Ovary (tissue), 9 donors: ENCODE results near the gene TMIGD1. TPM values are rescaled to one million over a fixed set of nuclear protein-coding genes. Genes with fewer than 3 reads are reported as not detected.

Experiments used
- DNase-seq, 5 donors: peaks; one replicate each; pipeline ENCODE4 v3.0.0-alpha.2; 2019 to 2020
- H3K27ac ChIP-seq, 2 donors: fragments of 200-600 bp; one replicate each; pipeline versions ENCODE4 v1.5.1 to v1.8.0; 2019 to 2022
- H3K27me3 ChIP-seq: fragments of 200-600 bp; one replicate; pipeline ENCODE4 v1.8.0; 2022
- H3K36me3 ChIP-seq: fragments of 200-600 bp; sonication (generic); one replicate; pipeline ENCODE4 v1.5.1; 2019
- H3K4me1 ChIP-seq: one replicate; pipeline ENCODE4 v1.8.1; 2013; ENCODE audit warnings: mild to moderate bottlenecking, moderate library complexity; ENCODE audit not compliant: insufficient read depth
- H3K4me3 ChIP-seq: fragments of 200-600 bp; sonication (generic); one replicate; pipeline ENCODE4 v1.5.1; 2017
- H3K9me3 ChIP-seq, 2 donors: fragments of 200-600 bp in 1 of 2; sonication (generic) in 1 of 2; one replicate each; pipeline versions ENCODE4 v1.5.1 to v1.8.1; 2013 to 2019; ENCODE audit warnings: mild to moderate bottlenecking in 1 of 2, moderate library complexity in 1 of 2
- CTCF ChIP-seq, 3 donors: fragments of 450-650 bp in 2 of 3; fragments of 200-600 bp in 1 of 3; IDR thresholded peaks; one replicate each; pipeline versions ENCODE4 v1.5.1 to v1.8.0; 2016 to 2022; ENCODE audit warnings: antibody characterized with exemption in 3 of 3, mild to moderate bottlenecking in 1 of 3
- EP300 ChIP-seq: sonication (generic); formaldehyde crosslinking; IDR thresholded peaks from one replicate; pipeline ENCODE4 v1.6.1; 2017; ENCODE audit warnings: antibody characterized with exemption
- POLR2A ChIP-seq: fragments of 450-650 bp; IDR thresholded peaks from one replicate; pipeline ENCODE4 v1.6.1; 2017; ENCODE audit warnings: antibody characterized with exemption, mild to moderate bottlenecking, moderate library complexity
- WGBS, 3 donors: extraction: QIAGEN DNeasy Blood & Tissue Kit in 1 of 3; methylation state at CpG; one replicate each; pipeline versions ENCODE4 v1.1.5 to v1.1.7; 2013 to 2017; 5-methylcytosine and 5-hydroxymethylcytosine counted together
- intact Hi-C, 4 donors: fragments of 100-400 bp; cut with DNase I; formaldehyde crosslinking; loops; one replicate each; pipeline versions ENCODE4 v1.11.0 to v1.15.1; 2022 to 2023
- polyA plus RNA-seq, 2 donors: library from polyadenylated mRNA; stranded (reverse); fragments of 200-250 nt in 1 of 2; fragments of 350-450 nt in 1 of 2; fragmentation: Illumina TruSeq in 1 of 2; extraction: RNeasy Lipid Tissue Mini Kit (QIAGEN cat#74804) in 1 of 2; gene quantifications; one replicate each; pipeline ENCODE4 v1.2.3, GENCODE V29; 2013 to 2014
- total RNA-seq, 7 donors: library from RNA; depleted of rRNA in 2 of 7; stranded (reverse); fragments of >200 nt in 2 of 7; fragmentation: NEBNext Ultra II Directional in 3 of 7; extraction: Animal tissue kit (Norgen Biotek cat#: 25700) in 3 of 7; gene quantifications; one replicate each; pipeline versions ENCODE4 v1.1.0 to v1.2.4, GENCODE V29; 2016 to 2023
- donor health status: DM: no; HTN: no; CAD: no; lungs with moderate emphysema.
- donor health status: DM: no; HTN: no; CAD: no.
- donor health status: Bipolar disorder and iron deficiency.
- donor health status: DM: yes; HTN: yes; CAD: no.
- donor health status: DM: no; HTN: no; CAD: no.
- donor health status: DM: yes; HTN: yes; CAD: no.

Gene TMIGD1
- total and polyA plus RNA-seq, 9 donors: 0.36 TPM; not detected in 8

- 54 to 56% (median 56%) methylated on average over 8 of the region's 8 CpGs for WGBS, 3 donors
- Histone ChIP-seq H3K36me3 (no peaks in the 10 kb centered on the region), H3K4me3 (no peak overlapping the region)
These were observed 2.7 kb upstream of the TMIGD1 start for GRCh38 chr17:30336369-30337171.

DNA sequence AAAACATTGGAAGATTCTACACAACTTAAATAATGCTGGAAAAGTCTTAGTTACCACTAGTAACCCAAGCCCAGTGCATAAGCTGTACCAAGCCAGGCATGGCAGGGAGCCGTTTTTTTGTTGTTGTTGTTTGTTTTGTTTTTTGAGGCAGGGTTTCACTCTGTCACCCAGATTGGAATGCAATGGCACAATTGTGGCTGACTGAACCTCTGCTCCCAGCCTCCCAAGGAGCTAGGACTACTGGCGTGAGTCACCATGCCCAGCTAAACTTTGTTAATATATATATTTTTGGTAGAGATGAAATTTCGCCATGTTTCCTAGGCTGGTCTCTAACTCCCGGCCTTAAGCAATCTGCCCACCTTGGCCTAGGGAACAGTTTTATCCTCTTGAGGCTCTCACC is 564 bp upstream of the TMIGD1 start:
- Histone ChIP-seq H3K36me3 (no peaks in the 10 kb centered on the region), H3K4me3 (no peak overlapping the region), H3K27me3 (no peaks in the 10 kb centered on the region), H3K9me3 (no peaks in the 10 kb centered on the region), H3K4me1 (no peaks in the 10 kb centered on the region), H3K27ac (no peak overlapping the region)
- intact Hi-C loops: no loop called here
- DNase-seq: no peak
- WGBS, 3 donors: 87 to 95% (median 94%) methylated on average over 4 of the region's 4 CpGs
- TF ChIP-seq POLR2A: no peak
- TF ChIP-seq EP300: no peak
- TF ChIP-seq CTCF (IDR thresholded peaks at IDR 0.05): no peak

More at GRCh38 chr17:30336369-30337171, 2.7 kb upstream of the TMIGD1 start:
- TF ChIP-seq EP300 (no peak), POLR2A (no peak), CTCF (IDR thresholded peaks at IDR 0.05) (no peak)
- Histone ChIP-seq H3K27me3 (no peaks in the 10 kb centered on the region), H3K27ac (no peak overlapping the region), H3K9me3 (no peaks in the 10 kb centered on the region), H3K4me1 (peaks cover 2% of the 10 kb centered on the region)
- intact Hi-C loops: no loop called here
- no peak for DNase-seq

- H3K4me3 ChIP-seq: no peak overlapping the region
- TF ChIP-seq CTCF (IDR thresholded peaks at IDR 0.05) (no peak), POLR2A (no peak), EP300 (no peak)
- intact Hi-C loops: no loop called here
- H3K9me3 ChIP-seq: no peaks in the 10 kb centered on the region
- no peaks in the 10 kb centered on the region for H3K36me3 ChIP-seq
- no peak overlapping the region for H3K27ac ChIP-seq
- H3K4me1 ChIP-seq: no peaks in the 10 kb centered on the region
- no peaks in the 10 kb centered on the region for H3K27me3 ChIP-seq
- DNase-seq: no peak
- WGBS, 3 donors: 44 to 54% (median 46%) methylated on average over 4 of the region's 4 CpGs
These were observed 1.8 kb downstream of the TMIGD1 start for GRCh38 chr17:30332057-30332542.

DNA sequence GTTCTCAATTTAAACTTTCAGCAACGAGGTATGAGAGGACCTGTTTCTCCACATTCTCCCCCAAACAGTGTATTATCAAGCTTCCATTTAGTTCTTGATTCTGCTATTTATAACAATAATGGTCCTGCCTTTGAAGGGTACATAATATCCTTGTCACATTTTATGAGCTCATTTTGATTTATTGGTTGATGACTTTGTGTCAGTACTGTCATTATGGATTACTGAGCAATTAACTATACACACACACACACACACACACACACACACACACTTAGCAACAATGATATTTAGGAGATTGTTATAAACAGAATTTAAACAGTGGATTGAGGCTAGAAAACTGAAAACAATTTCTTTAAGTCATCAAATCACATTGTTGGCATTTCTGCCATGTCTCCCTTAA is 7.0 kb downstream of the TMIGD1 start:
- H3K4me3 ChIP-seq: no peak overlapping the region
- TF ChIP-seq EP300: no peak
- no peak for TF ChIP-seq CTCF (IDR thresholded peaks at IDR 0.05)
- no peaks in the 10 kb centered on the region for H3K4me1 ChIP-seq
- no peaks in the 10 kb centered on the region for H3K27me3 ChIP-seq
- intact Hi-C loops: no loop called here
- DNase-seq: no peak
- no peak overlapping the region for H3K27ac ChIP-seq
- 23 to 31% (median 31%) methylated on average over 1 of the region's 1 CpG for WGBS, 3 donors
- no peaks in the 10 kb centered on the region for H3K36me3 ChIP-seq
- no peaks in the 10 kb centered on the region for H3K9me3 ChIP-seq
